Coronary artery (tissue), 2 donors: ENCODE measurements around the gene SETD1B.

Experiments
- DNase-seq: peaks from one replicate; pipeline ENCODE4 v3.0.0-alpha.2; 2017; ENCODE audit warnings: low spot score
- H3K27ac ChIP-seq, 2 donors: fragments of 200-600 bp; sonication (generic); one replicate each; pipeline ENCODE4 v1.5.1; 2016 to 2019
- H3K4me3 ChIP-seq: fragments of 200-600 bp; sonication (generic); 2 replicates; pipeline ENCODE4 v1.5.1; 2016; ENCODE audit warnings: mild to moderate bottlenecking, moderate library complexity
- TF ChIP-seq, protein P1 (sequence below): fragments of 200-600 bp; sonication (generic); IDR thresholded peaks from one replicate; pipeline ENCODE4 v1.5.1; 2019; ENCODE audit warnings: antibody characterized with exemption

Gene SETD1B

DNA sequence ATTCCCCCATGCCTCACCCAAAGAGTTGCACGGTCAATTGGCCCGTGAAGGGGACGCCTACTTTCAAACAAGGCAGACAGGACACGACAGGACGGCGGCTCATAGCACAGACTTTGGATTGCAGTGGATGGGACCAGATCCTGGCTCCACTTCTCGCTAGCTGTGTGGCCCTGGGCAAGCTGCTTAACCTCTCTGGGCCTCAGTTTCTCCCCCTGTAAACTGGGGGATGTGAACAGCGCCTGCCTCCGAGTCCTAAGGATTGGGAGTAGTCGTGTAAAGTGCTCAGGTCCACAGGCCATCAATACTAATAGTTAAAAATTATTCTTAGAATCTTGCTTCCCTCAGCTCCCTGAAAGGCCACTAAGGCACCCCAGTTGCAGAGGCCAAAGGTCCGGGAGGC is 23.4 kb upstream of the SETD1B start:
- DNase-seq: no peak
- H3K27ac ChIP-seq: no peak overlapping the region
- no peak overlapping the region for H3K4me3 ChIP-seq
- TF ChIP-seq, protein P1, sequence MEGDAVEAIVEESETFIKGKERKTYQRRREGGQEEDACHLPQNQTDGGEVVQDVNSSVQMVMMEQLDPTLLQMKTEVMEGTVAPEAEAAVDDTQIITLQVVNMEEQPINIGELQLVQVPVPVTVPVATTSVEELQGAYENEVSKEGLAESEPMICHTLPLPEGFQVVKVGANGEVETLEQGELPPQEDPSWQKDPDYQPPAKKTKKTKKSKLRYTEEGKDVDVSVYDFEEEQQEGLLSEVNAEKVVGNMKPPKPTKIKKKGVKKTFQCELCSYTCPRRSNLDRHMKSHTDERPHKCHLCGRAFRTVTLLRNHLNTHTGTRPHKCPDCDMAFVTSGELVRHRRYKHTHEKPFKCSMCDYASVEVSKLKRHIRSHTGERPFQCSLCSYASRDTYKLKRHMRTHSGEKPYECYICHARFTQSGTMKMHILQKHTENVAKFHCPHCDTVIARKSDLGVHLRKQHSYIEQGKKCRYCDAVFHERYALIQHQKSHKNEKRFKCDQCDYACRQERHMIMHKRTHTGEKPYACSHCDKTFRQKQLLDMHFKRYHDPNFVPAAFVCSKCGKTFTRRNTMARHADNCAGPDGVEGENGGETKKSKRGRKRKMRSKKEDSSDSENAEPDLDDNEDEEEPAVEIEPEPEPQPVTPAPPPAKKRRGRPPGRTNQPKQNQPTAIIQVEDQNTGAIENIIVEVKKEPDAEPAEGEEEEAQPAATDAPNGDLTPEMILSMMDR: no peak

DNA sequence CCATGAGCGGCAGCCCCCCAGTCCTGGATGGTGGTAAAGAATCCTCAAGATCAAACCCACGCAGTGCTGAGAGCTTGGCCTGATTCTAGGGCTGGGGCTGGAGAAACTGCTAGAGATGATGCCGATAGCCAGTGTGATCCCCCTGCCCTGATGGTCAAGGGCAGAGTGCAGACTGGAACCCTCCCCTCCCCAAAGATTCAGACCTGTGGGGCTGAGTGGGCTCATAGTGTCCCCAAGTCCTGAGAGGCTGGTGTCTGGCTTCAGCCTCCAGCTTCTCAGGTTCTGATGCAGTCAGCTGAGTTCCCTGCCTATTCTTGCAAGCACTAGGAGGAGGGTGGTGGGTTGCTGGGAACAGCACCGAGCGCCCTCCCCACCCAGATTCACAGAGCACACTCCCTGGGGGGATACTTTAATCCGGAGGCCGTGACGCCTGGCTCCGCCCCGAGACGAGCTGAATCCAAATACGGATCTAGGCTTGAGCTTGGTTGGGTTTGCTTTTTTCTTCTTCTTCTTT is 22.3 kb upstream of the SETD1B start:
- Histone ChIP-seq H3K27ac (peak overlapping the region in 1 of 2 donors; percentile 15), H3K4me3 (no peak overlapping the region)
- TF ChIP-seq, protein P1: no peak
- DNase-seq: no peak

DNA sequence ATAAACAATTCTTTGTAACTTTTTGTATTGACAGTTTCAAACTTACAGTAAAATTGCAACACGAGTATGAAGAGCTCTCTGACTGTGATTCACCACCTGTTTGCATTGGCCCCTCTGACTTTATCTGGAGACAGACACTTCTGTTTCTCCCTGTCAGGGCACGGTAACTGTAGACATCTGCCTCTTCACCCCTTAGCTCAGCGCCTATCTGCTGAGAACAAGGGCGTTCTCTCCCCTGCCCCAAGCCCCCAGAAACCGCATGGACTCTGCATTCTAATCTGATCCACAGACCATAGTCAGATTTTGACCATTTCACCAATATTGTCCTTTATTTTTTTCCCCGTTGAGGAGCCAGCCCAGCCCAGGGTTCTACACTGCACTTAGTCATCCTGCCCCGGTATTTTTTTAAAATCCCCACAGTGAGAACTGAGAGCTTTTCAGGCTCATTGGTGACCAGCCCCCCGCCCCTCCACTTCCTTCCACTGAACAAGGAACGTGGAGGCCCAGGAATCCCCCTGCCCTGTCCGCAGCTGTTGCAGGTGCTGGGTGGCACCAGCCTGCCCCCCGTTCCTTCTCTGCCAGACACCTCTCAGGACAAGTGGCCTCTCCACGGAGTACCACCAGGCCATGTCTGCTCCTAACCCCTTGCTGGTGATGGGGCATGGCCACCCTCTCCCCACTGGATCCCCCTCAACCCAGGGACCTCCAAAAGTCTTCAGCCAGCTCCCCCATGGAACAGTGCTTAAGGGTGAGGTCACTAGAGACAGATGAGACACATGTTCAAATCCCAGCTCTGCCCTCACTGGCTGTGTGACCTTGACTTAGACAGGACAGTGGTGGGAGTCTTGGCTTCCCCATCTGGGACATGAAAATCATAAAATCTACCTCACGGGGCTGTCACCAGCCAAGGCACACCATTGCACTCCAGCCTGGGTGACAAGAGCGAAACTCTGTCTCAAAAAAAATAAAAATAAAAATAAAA is 21.5 kb upstream of the SETD1B start:
- no peak for DNase-seq
- H3K27ac ChIP-seq: peak overlapping the region in 1 of 2 donors; percentile 15

DNA sequence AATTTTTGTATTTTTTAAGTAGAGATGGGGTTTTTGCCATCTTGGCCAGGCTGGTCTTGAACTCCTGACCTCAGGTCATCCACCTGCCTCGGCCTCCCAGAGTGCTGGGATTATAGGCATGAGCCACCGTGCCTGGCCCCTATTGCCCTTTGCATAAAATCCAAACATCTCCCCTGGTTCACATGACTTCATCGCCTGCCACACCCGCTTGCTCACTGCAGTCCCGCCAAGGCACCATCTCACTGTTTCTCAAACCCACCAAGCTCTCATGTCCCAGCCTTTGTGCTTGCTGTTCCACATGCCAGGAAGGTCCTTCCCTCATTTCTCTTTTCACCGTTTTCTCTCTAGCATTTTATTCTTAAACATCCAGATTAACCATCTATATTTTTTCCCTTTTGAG is 20.0 kb upstream of the SETD1B start:
- Histone ChIP-seq H3K4me3 (no peak overlapping the region), H3K27ac (no peak overlapping the region)
- DNase-seq: no peak
- TF ChIP-seq, protein P1: no peak

More for the DNA sequence above, 21.5 kb upstream of the SETD1B start:
- H3K4me3 ChIP-seq: no peak overlapping the region
- TF ChIP-seq, protein P1: no peak

DNA sequence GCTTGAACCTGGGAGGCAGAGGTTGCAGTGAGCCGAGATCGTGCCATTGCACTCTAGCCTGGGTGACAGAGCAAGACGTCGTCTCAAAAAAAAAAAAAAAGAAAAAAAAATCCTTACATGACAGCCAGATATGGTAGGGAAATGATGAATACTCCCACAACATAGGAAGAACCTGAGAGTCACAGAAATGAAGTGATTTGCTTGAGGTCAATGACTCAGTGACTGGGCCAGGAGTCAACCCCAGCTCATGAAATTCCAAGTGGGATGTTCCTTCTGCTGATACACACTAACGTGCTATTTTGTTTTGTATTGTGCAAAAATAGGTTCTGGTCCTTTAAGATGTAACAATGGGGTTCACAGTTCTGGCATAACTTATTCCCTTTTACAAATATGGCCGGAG is 19.3 kb upstream of the SETD1B start:
- TF ChIP-seq, protein P1: no peak
- Histone ChIP-seq H3K4me3 (no peak overlapping the region), H3K27ac (no peak overlapping the region)
- no peak for DNase-seq

DNA sequence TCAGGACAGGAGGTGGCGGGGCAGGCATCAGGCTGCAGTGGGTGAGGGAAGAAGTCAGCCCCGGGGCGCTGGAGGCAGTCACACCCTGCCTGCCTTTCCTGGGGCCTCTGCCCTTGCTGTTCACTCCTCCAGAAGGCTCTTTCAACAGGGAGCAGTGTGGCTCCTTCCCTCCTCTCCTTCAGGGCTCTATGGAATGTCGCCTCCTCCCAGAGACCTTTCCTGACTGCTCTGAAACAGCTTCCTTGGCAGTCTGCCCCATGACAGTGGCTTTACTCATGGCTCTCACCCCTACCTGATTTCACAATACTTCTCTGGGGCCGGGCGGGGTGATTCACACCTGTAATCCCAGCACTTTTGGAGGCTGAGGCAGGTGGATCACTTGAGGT is 17.4 kb upstream of the SETD1B start:
- Histone ChIP-seq H3K4me3 (no peak overlapping the region), H3K27ac (no peak overlapping the region)
- no peak for DNase-seq
- TF ChIP-seq, protein P1: no peak
